ENCODE measurements around the gene BLTP2.
"Not testable (repeated sequence)": the region's sequence is repeated elsewhere in the genome, so short reads cannot be mapped to it uniquely, and the experiment has no call there.

BLTP2 gene

GRCh38 chr17:28646039-28646754, 1.2 kb upstream of the BLTP2 start:
- no peak for FAIRE-seq
- DNase-seq (ENCODE audit: low spot score): no peak

- FAIRE-seq: no peak
Measured at GRCh38 chr17:28645576-28645939, 600 bp upstream of the BLTP2 start.

GRCh38 chr17:28643983-28644786, 773 bp downstream of the BLTP2 start:
- peak; percentile 59 for FAIRE-seq
- DNase-seq (ENCODE audit: low spot score): peak; percentile 29

More at GRCh38 chr17:28645576-28645939, 600 bp upstream of the BLTP2 start:
- no peak for DNase-seq (ENCODE audit: low spot score)

- FAIRE-seq (no peak), DNase-seq (ENCODE audit: low spot score) (no peak)
Measured at GRCh38 chr17:28641579-28641978, 3.4 kb downstream of the BLTP2 start.

GRCh38 chr17:28635506-28635905, 9.5 kb downstream of the BLTP2 start:
- no peak for DNase-seq (ENCODE audit: low spot score)
- FAIRE-seq: no peak

GRCh38 chr17:28634206-28634865, 10.6 kb downstream of the BLTP2 start:
- no peak for DNase-seq (ENCODE audit: low spot score)
- FAIRE-seq: no peak

- FAIRE-seq (no peak), DNase-seq (ENCODE audit: low spot score) (no peak)
Measured at GRCh38 chr17:28626818-28627217, 18.1 kb downstream of the BLTP2 start.

- DNase-seq (ENCODE audit: low spot score): no peak
- FAIRE-seq: no peak
Measured at GRCh38 chr17:28624148-28624547, 20.8 kb downstream of the BLTP2 start.

- FAIRE-seq (no peak), DNase-seq (ENCODE audit: low spot score) (no peak)
Measured at GRCh38 chr17:28623696-28624095, 21.3 kb downstream of the BLTP2 start.

- no peak for FAIRE-seq
Measured at GRCh38 chr17:28622186-28622585, 22.8 kb downstream of the BLTP2 start.

GRCh38 chr17:28620010-28620409, 24.9 kb downstream of the BLTP2 start:
- FAIRE-seq (no peak), DNase-seq (ENCODE audit: low spot score) (no peak)

More at GRCh38 chr17:28622186-28622585, 22.8 kb downstream of the BLTP2 start:
- no peak for DNase-seq (ENCODE audit: low spot score)

GRCh38 chr17:28618464-28618863, 26.5 kb downstream of the BLTP2 start:
- FAIRE-seq (no peak), DNase-seq (ENCODE audit: low spot score) (no peak)

- FAIRE-seq: no peak
Measured at GRCh38 chr17:28616281-28616680, 28.7 kb downstream of the BLTP2 start.

GRCh38 chr17:28615260-28615940, 29.6 kb downstream of the BLTP2 start:
- FAIRE-seq (no peak), DNase-seq (ENCODE audit: low spot score) (no peak)

More at GRCh38 chr17:28616281-28616680, 28.7 kb downstream of the BLTP2 start:
- no peak for DNase-seq (ENCODE audit: low spot score)

GRCh38 chr17:28613931-28614381, 31.0 kb downstream of the BLTP2 start, which contains the start of gene RSKR:
Gene RSKR, minus strand, starts transcription at chr17:28614185. Its CDS starts 24 bp downstream, at chr17:28614161.
- no peak for FAIRE-seq
- DNase-seq (ENCODE audit: low spot score): no peak

GRCh38 chr17:28612936-28613872, 31.8 kb downstream of the BLTP2 start:
- DNase-seq (ENCODE audit: low spot score) (no peak), FAIRE-seq (no peak)

- DNase-seq (ENCODE audit: low spot score) (no peak), FAIRE-seq (no peak)
Measured at GRCh38 chr17:28612531-28612930, 32.4 kb downstream of the BLTP2 start.

GRCh38 chr17:28610376-28610775, 34.6 kb downstream of the BLTP2 start:
- no peak for FAIRE-seq
- no peak for DNase-seq (ENCODE audit: low spot score)

- not testable (repeated sequence) for DNase-seq (ENCODE audit: low spot score); FAIRE-seq
Measured at GRCh38 chr17:28604031-28604430, 40.9 kb downstream of the BLTP2 start.
